Astrocyte of the cerebellum (primary cell): ENCODE measurements around the gene SLC12A8.

Experiments used
- DNase-seq: peaks from one replicate; pipeline ENCODE4 v3.0.0-alpha.2; 2011; ENCODE audit warnings: low read depth
- H3K4me3 ChIP-seq: 2 replicates; pipeline ENCODE4 v1.5.1; 2011; ENCODE audit warnings: mild to moderate bottlenecking, low read depth, low read length, moderate library complexity
- in situ Hi-C: cut with HindIII; loops from 2 replicates; pipeline ENCODE4 v1.10.0; 2017; ENCODE audit warnings: low sequenced_read_pairs
- TF ChIP-seq, protein P1 (sequence below): IDR thresholded peaks from 2 replicates; pipeline ENCODE4 v1.5.1; 2012; ENCODE audit warnings: low read length, low read depth, moderate library complexity, mild to moderate bottlenecking; ENCODE audit errors: missing control alignments

The SLC12A8 gene

DNA sequence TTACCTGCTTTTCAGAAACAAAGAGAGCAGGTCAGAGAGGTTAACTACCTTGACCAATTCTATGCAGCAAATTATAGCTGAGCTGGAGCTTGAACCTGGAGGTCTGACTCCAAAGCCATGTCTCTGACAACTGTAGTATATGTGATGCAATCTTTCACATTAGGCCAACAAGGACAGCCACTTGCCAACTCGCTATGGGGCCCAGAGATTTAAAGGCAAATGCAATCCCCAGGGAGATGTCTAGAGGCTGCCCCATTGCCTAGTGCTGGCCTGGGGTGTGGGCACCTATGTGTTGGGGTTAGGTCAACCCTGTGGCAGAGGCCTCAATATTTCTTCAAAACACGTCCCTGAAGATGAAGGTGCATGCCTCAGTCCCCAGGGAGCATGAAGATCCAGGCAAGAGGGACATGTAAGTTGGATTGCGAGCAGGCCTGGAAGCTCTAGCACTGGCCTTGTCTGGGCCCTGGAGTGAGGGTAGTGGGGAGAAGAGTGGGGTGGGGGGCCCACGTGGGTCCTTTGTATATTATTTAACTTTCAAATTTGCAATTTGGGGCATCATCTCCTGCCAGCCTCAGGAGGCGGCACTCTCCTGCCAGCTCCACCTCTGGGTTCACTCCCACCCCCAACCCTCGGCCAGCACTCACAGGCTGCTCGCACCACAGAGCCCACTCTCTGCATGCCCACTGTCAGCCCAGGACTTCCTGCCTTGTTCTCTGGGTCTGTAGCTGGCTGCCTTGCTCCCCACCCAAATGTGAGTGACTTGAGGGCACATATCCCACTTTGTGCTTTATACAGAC lies 64.3 kb downstream of the SLC12A8 start:
- no peak for DNase-seq
- TF ChIP-seq, protein P1, sequence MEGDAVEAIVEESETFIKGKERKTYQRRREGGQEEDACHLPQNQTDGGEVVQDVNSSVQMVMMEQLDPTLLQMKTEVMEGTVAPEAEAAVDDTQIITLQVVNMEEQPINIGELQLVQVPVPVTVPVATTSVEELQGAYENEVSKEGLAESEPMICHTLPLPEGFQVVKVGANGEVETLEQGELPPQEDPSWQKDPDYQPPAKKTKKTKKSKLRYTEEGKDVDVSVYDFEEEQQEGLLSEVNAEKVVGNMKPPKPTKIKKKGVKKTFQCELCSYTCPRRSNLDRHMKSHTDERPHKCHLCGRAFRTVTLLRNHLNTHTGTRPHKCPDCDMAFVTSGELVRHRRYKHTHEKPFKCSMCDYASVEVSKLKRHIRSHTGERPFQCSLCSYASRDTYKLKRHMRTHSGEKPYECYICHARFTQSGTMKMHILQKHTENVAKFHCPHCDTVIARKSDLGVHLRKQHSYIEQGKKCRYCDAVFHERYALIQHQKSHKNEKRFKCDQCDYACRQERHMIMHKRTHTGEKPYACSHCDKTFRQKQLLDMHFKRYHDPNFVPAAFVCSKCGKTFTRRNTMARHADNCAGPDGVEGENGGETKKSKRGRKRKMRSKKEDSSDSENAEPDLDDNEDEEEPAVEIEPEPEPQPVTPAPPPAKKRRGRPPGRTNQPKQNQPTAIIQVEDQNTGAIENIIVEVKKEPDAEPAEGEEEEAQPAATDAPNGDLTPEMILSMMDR, result no peak
- H3K4me3 ChIP-seq, result no peak overlapping the region
- in situ Hi-C loops, result no loop called here

GRCh38 chr3:125147491-125147820 lies 65.1 kb downstream of the SLC12A8 start:
- in situ Hi-C loops, result no loop called here
- no peak overlapping the region for H3K4me3 ChIP-seq
- TF ChIP-seq, protein P1, result no peak
- DNase-seq, result no peak

GRCh38 chr3:125146626-125147490 lies 65.7 kb downstream of the SLC12A8 start:
- TF ChIP-seq, protein P1, result no peak
- DNase-seq, result no peak
- H3K4me3 ChIP-seq, result no peak overlapping the region
- in situ Hi-C loops, result no loop called here

- DNase-seq, result no peak
Observed at GRCh38 chr3:125145751-125146475, 66.6 kb downstream of the SLC12A8 start.

DNA sequence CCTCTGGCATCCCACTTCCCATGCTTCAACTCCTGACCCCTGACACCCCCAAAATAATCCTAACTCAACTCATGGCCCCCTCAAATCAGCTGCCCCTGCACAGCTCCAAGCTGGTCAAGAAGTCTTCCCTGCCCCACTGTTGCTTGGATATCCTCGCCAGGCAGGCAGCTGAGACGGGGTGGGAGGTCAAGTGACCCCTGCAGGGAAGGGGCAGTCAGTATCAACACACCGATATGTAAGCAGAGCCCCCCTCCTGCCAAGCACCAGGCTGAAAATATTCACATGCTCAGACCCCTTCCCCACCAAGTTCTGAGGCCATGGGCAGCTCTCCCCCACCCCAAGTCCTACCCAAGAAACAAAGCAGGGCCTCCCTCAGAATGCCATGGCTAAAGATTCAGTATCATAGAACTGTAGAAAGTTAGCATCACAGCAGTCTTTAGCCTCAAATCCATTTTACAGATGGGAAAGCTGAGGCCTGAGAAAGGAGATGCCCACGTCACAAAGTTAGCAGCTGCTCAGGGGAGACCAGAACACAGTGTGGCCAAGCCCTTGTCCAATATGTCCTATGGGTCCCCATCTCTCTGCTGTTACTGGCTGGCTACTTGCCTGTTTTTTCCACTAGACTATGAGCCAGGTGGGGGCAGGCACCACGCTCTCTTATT lies 67.8 kb downstream of the SLC12A8 start:
- no peak for DNase-seq
- H3K4me3 ChIP-seq, result no peak overlapping the region
- in situ Hi-C loops, result no loop called here
- TF ChIP-seq, protein P1, result no peak

More at GRCh38 chr3:125145751-125146475, 66.6 kb downstream of the SLC12A8 start:
- no peak overlapping the region for H3K4me3 ChIP-seq
- in situ Hi-C loops, result no loop called here
- TF ChIP-seq, protein P1, result no peak
